K562 (cell line): Measurements from ENCODE around the gene ALG14. TPM values are rescaled to one million over a fixed set of nuclear protein-coding genes. Genes with fewer than 3 reads are reported as not detected.

ENCODE experiments used
- ATAC-seq: fragments of 200-7000 bp; cut with Tn5 transposase; 3 replicates; pipeline ENCODE4 v1.9.1; 2020; ENCODE audit warnings: moderate library complexity
- BruUV-seq: library from RNA; stranded (reverse); fragments of 400-500 nt; replicated peaks from 2 replicates; lab custom pipeline; 2021; lab: Mats Ljungman, UMichigan
- CTCF ChIA-PET: fragments of 300-600 bp; formaldehyde crosslinking; extraction: SDS; loops from one replicate; lab custom pipeline; 2021; ENCODE audit warnings: low intra/inter-chr PET ratio; lab: Yijun Ruan, JAX
- POLR2A ChIA-PET: fragments of 300-600, 350-650 bp; sonication (Branson Sonifier 250); formaldehyde crosslinking; extraction: SDS; loops from one replicate; lab custom pipeline; 2021; ENCODE audit warnings: antibody characterized with exemption, inconsistent platforms; lab: Yijun Ruan, JAX
- DNase-seq, 4 experiments: peaks; one replicate each; pipeline versions ENCODE4 v3.0.0 to v3.0.0-alpha.2; 2011 to 2018; ENCODE audit warnings: low spot score in 3 of 4, mixed read lengths in 3 of 4; ENCODE audit errors: extremely low read depth in 1 of 4
- FAIRE-seq: peaks from 2 replicates; lab custom pipeline; 2011; peaks lifted over from hg19 to GRCh38; lab: Jason Lieb, UNC
- H2AFZ ChIP-seq: 2 replicates; pipeline ENCODE4 v1.6.0; 2011; ENCODE audit warnings: low read depth, low read length, control low read depth, inconsistent platforms
- H3K27ac ChIP-seq: fragments of 200-600 bp; 3 replicates; pipeline ENCODE4 v1.8.0; 2011; ENCODE audit warnings: low read depth, mild to moderate bottlenecking, control low read depth, inconsistent platforms, low read length, moderate library complexity, mixed read lengths; ENCODE audit errors: extremely low read depth
- H3K27me3 ChIP-seq, 2 experiments: fragments of 300-600 bp in 1 of 2; 2 replicates in 1 of 2; 3 replicates in 1 of 2; pipeline versions ENCODE4 v1.6.0 to v1.8.0; 2011; ENCODE audit warnings: inconsistent platforms in 2 of 2, low read length in 2 of 2, mild to moderate bottlenecking in 1 of 2, mixed read lengths in 1 of 2, moderate library complexity in 1 of 2; ENCODE audit not compliant: control insufficient read depth in 2 of 2, insufficient read depth in 2 of 2
- H3K36me3 ChIP-seq: fragments of 300-600 bp; 3 replicates; pipeline ENCODE4 v1.8.0; 2011; ENCODE audit warnings: mild to moderate bottlenecking, low read length, inconsistent platforms; ENCODE audit not compliant: control insufficient read depth, insufficient read depth
- H3K4me1 ChIP-seq, 2 experiments: fragments of 200-600 bp in 1 of 2; replicated peaks in 1 of 2; 2 replicates in 1 of 2; 3 replicates in 1 of 2; pipeline versions ENCODE4 v1.5.1 to v1.8.0; 2011; ENCODE audit warnings: inconsistent platforms in 2 of 2, low read length in 2 of 2, mild to moderate bottlenecking in 1 of 2, mixed read lengths in 1 of 2, moderate library complexity in 1 of 2; ENCODE audit not compliant: control insufficient read depth in 2 of 2, insufficient read depth in 2 of 2
- H3K4me2 ChIP-seq: 2 replicates; pipeline ENCODE4 v1.6.1; 2011; ENCODE audit warnings: low read length, control low read depth, inconsistent platforms, mixed read lengths; ENCODE audit not compliant: insufficient read depth
- H3K4me3 ChIP-seq: fragments of 200-600 bp; sonication (generic), shearing (Covaris generic); 2 replicates; pipeline ENCODE4 v1.5.1; 2016; ENCODE audit warnings: control low read depth, inconsistent platforms
- H3K79me2 ChIP-seq: fragments of 200-600 bp; 3 replicates; pipeline ENCODE4 v1.8.0; 2011; ENCODE audit warnings: low read length, inconsistent platforms; ENCODE audit not compliant: control insufficient read depth, insufficient read depth
- H3K9ac ChIP-seq, 2 experiments: 2 replicates each; pipeline versions ENCODE4 v1.6.0 to v1.6.1; 2011; ENCODE audit warnings: low read depth in 2 of 2, low read length in 2 of 2, control low read depth in 1 of 2, inconsistent platforms in 1 of 2, mild to moderate bottlenecking in 1 of 2, mixed read lengths in 1 of 2; ENCODE audit not compliant: insufficient read depth in 1 of 2
- H3K9me1 ChIP-seq: one replicate; pipeline ENCODE4 v1.6.0; 2011; ENCODE audit warnings: inconsistent platforms, mild to moderate bottlenecking, low read length, moderate library complexity; ENCODE audit not compliant: control insufficient read depth, insufficient read depth
- H3K9me3 ChIP-seq: replicated peaks from 2 replicates; pipeline ENCODE4 v1.5.1; 2011; ENCODE audit warnings: low read depth, low read length, inconsistent platforms; ENCODE audit not compliant: control insufficient read depth, insufficient read depth
- H4K20me1 ChIP-seq: replicated peaks from 2 replicates; pipeline ENCODE4 v1.6.1; 2011; ENCODE audit warnings: low read length, inconsistent platforms, mixed read lengths; ENCODE audit not compliant: control insufficient read depth, insufficient read depth
- RBM25 ChIP-seq: fragments of 200-400 bp; formaldehyde crosslinking; IDR thresholded peaks from 2 replicates; pipeline ENCODE4 v1.6.1; 2018; ENCODE audit warnings: low read length, low read depth, moderate library complexity; ENCODE audit not compliant: severe bottlenecking
- ZEB2 ChIP-seq: fragments of 450-650 bp; IDR thresholded peaks from 2 replicates; pipeline ENCODE4 v1.6.1; 2016
- ZNF134 ChIP-seq: fragments of 250-450 bp; sonication (Bioruptor Pico); conservative IDR thresholded peaks from 2 replicates; pipeline ENCODE4 v1.4.0; 2020
- WGBS: fragments of 100-300 bp; shearing (Covaris generic); methylation state at CpG from one replicate; pipeline ENCODE4 v1.1.6; 2016; ENCODE audit warnings: low coverage, mixed read lengths; ENCODE audit not compliant: insufficient coverage; ENCODE audit errors: missing lambda C conversion rate; 5-methylcytosine and 5-hydroxymethylcytosine counted together
- in situ Hi-C: fragments of 300-500 bp; cut with MboI; formaldehyde crosslinking; loops from 4 replicates; pipeline ENCODE4 v1.15.0; 2018; ENCODE audit warnings: inconsistent platforms, mixed read lengths
- intact Hi-C: fragments of 100-400 bp; cut with micrococcal nuclease; formaldehyde crosslinking; loops from 2 replicates; pipeline ENCODE4 v1.14.2; 2022
- polyA plus RNA-seq, 8 experiments: library from polyadenylated mRNA; depleted of rRNA in 4 of 8; stranded (reverse) in 5 of 8; unstranded in 3 of 8; fragments of >200 nt; fragmentation: Nextera tagmentation in 2 of 8; fragmentation: Illumina TruSeq in 1 of 8; extraction: Ambion mirVana in 2 of 8; extraction: Trizol in 1 of 8; gene quantifications; 2 replicates each; pipeline versions ENCODE4 v1.2.1 to v1.2.3, GENCODE V29; 2011 to 2014; ENCODE audit warnings: inconsistent platforms in 1 of 8, missing spikeins in 1 of 8
- total RNA-seq, 7 experiments: library from RNA; depleted of rRNA in 6 of 7; stranded (reverse); fragments of >200 nt in 6 of 7; fragmentation: Illumina TruSeq in 2 of 7; extraction: Trizol in 2 of 7; gene quantifications; 2 replicates each; pipeline versions ENCODE4 v1.2.1 to v1.2.3, GENCODE V29; 2011 to 2021; ENCODE audit warnings: low replicate concordance in 1 of 7
- TF ChIP-seq, protein P1 (sequence below): sonication (generic); formaldehyde crosslinking; IDR thresholded peaks from 2 replicates; pipeline ENCODE4 v1.8.0; 2022; ENCODE audit warnings: mild to moderate bottlenecking, missing genetic modification reagents
- TF ChIP-seq, protein P2 (sequence below): fragments of 450-650 bp; formaldehyde crosslinking; IDR thresholded peaks from 2 replicates; pipeline ENCODE4 v1.4.0; 2020; ENCODE audit warnings: mild to moderate bottlenecking, moderate library complexity

Gene ALG14
- total and polyA plus RNA-seq, 9 of the 15 experiments (the other 6 are each of a cell fraction or from before 2014, with no cell fraction given), result 2.8 to 16.2 (median 4.9) TPM

DNA sequence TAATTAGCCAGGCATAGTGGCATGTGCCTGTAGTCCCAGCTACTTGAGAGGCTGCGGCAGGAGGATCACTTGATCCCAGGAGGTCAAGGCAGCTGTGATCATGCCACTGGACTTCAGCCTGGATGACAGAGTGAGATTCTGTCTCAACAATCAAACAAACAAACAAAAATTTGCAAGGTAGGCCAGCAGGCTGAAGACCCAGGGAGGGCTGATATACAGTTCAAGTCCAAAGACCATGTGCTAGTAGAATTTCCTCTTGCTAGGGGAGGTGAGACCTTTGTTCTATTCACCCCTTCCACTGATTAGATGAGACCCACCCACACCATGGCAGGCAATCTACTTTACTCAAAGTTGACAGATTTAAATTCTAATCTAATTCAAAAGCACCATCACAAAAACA is 114.7 kb downstream of the ALG14 start:
- no peaks in the 10 kb centered on the region for H3K9me3 ChIP-seq
- no peak overlapping the region for H3K9ac ChIP-seq
- ChIA-PET CTCF (no interaction called here), POLR2A (no interaction called here)
- H3K27me3 ChIP-seq, result no peaks in the 10 kb centered on the region; a peak in 1 of 5 replicates
- BruUV-seq, result no TSS peak
- H4K20me1 ChIP-seq, result no peaks in the 10 kb centered on the region
- no peak overlapping the region for H3K27ac ChIP-seq
- no peak overlapping the region for H3K4me3 ChIP-seq
- FAIRE-seq (no peak), ATAC-seq (no peak), DNase-seq (no peak)
- no peaks in the 10 kb centered on the region for H3K36me3 ChIP-seq
- no peak overlapping the region for H3K4me2 ChIP-seq
- H3K9me1 ChIP-seq, result no peaks in the 10 kb centered on the region
- no peak for TF ChIP-seq ZEB2
- TF ChIP-seq, protein P1, sequence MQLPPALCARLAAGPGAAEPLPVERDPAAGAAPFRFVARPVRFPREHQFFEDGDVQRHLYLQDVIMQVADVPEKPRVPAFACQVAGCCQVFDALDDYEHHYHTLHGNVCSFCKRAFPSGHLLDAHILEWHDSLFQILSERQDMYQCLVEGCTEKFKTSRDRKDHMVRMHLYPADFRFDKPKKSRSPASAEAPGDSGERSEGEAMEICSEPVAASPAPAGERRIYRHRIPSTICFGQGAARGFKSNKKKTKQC (CRISPR knock-in tag), result no peak
- TF ChIP-seq, protein P2, sequence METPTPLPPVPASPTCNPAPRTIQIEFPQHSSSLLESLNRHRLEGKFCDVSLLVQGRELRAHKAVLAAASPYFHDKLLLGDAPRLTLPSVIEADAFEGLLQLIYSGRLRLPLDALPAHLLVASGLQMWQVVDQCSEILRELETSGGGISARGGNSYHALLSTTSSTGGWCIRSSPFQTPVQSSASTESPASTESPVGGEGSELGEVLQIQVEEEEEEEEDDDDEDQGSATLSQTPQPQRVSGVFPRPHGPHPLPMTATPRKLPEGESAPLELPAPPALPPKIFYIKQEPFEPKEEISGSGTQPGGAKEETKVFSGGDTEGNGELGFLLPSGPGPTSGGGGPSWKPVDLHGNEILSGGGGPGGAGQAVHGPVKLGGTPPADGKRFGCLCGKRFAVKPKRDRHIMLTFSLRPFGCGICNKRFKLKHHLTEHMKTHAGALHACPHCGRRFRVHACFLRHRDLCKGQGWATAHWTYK (CRISPR knock-in tag), result no peak
- peak; percentile 89 for TF ChIP-seq ZNF134
- TF ChIP-seq RBM25, result peak; percentile 24
- in situ Hi-C loops (no loop called here), intact Hi-C loops (no loop called here)
- no peaks in the 10 kb centered on the region for H3K79me2 ChIP-seq
- no peaks in the 10 kb centered on the region for H3K4me1 ChIP-seq
- no peak overlapping the region for H2AFZ ChIP-seq
- WGBS, result 8% methylated on average over 1 of the region's 1 CpG
